Kidney tubule cell (primary cell): ENCODE results near the gene GRIK4.

Source experiments
- DNase-seq: peaks from one replicate; pipeline ENCODE4 v3.0.0-alpha.2; 2018; ENCODE audit warnings: low spot score

The GRIK4 gene

GRCh38 chr11:120839846-120840402, 328.4 kb downstream of the GRIK4 start:
- DNase-seq: no peak

GRCh38 chr11:120840661-120841060, 329.1 kb downstream of the GRIK4 start:
- DNase-seq: no peak

GRCh38 chr11:120841074-120841473, 329.5 kb downstream of the GRIK4 start:
- no peak for DNase-seq

- DNase-seq: no peak
Observed at GRCh38 chr11:120842195-120842594, 330.6 kb downstream of the GRIK4 start.

- DNase-seq: no peak
Observed at GRCh38 chr11:120853435-120853834, 341.9 kb downstream of the GRIK4 start.

- no peak for DNase-seq
Observed at GRCh38 chr11:120854988-120855387, 343.4 kb downstream of the GRIK4 start.

- DNase-seq: no peak
Observed at GRCh38 chr11:120857508-120857907, 346.0 kb downstream of the GRIK4 start.

- peak; percentile 28 for DNase-seq
Observed at GRCh38 chr11:120858740-120859139, 347.2 kb downstream of the GRIK4 start.

- no peak for DNase-seq
Observed at GRCh38 chr11:120859552-120860295, 348.2 kb downstream of the GRIK4 start.

- peak; percentile 51 for DNase-seq
Observed at GRCh38 chr11:120863359-120863758, 351.8 kb downstream of the GRIK4 start.

- no peak for DNase-seq
Observed at GRCh38 chr11:120867024-120867423, 355.5 kb downstream of the GRIK4 start.

GRCh38 chr11:120867531-120867930, 356.0 kb downstream of the GRIK4 start:
- DNase-seq: no peak

GRCh38 chr11:120867988-120868387, 356.4 kb downstream of the GRIK4 start:
- DNase-seq: no peak

- DNase-seq: no peak
Observed at GRCh38 chr11:120869097-120869496, 357.5 kb downstream of the GRIK4 start.

GRCh38 chr11:120869516-120870011, 358.0 kb downstream of the GRIK4 start:
- no peak for DNase-seq

GRCh38 chr11:120871194-120871593, 359.6 kb downstream of the GRIK4 start:
- no peak for DNase-seq

GRCh38 chr11:120871924-120872323, 360.4 kb downstream of the GRIK4 start:
- no peak for DNase-seq

GRCh38 chr11:120873966-120874735, 362.6 kb downstream of the GRIK4 start:
- no peak for DNase-seq

- no peak for DNase-seq
Observed at GRCh38 chr11:120875986-120876385, 364.4 kb downstream of the GRIK4 start.

GRCh38 chr11:120877746-120878365, 366.3 kb downstream of the GRIK4 start:
- DNase-seq: no peak

- no peak for DNase-seq
Observed at GRCh38 chr11:120878781-120879180, 367.2 kb downstream of the GRIK4 start.

- no peak for DNase-seq
Observed at GRCh38 chr11:120880498-120881175, 369.1 kb downstream of the GRIK4 start.
